Measurements from ENCODE around the gene STAG3. TPM values are rescaled to one million over a fixed set of nuclear protein-coding genes. Genes with fewer than 3 reads are reported as not detected.
A peak's percentile ranks its signal among the peaks of the same experiment; 100 is the strongest.

STAG3 gene
- total and polyA plus RNA-seq, 2 of the 8 experiments (the other 6 are each of a cell fraction or from before 2014, with no cell fraction given), result 1.3 to 3.3 TPM

DNA sequence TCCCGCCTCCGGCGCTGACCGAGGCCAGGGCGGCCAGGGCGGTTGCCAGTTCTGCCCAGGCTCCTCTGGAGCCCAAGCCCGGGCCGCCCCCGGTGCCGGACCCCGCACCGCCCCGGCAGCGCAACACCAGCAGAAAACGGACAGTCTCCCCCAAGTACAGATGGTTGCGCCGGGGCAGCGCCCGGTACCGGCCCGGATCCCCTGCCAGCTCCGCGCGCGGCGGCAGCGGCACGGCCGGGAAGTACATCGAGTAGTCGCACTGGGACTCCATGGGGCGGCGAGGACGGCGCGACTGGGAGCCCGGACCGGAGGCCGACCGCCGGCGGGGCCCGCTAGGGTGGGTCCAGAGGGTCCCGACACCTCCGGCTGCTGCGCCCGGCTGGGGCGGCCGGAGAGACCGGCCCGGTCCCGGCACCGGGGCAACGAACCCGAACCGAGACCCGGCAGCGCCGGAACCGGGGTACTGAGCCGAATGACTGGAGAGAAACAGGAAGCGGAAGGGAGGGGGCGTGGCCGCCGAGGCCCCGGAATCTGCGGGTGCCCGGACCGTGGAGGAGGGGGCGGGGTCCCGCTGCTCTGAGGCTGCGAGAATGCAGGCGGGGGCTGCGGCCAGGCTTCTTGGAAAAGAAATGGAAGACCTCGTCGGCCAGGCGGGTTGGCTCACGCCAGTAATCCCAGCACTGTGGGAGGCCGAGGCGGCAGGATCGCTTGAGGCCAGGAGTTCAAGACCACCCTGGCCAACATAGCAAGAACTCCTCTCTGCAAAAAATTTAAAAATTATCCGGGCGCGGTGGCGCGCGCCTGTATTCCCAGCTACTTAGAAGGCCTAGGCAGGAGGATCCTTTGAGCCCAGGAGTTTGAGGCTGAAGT lies 19.3 kb upstream of the STAG3 start, which contains the start of gene TRAPPC14 (continued):
- TF ChIP-seq, protein P1, sequence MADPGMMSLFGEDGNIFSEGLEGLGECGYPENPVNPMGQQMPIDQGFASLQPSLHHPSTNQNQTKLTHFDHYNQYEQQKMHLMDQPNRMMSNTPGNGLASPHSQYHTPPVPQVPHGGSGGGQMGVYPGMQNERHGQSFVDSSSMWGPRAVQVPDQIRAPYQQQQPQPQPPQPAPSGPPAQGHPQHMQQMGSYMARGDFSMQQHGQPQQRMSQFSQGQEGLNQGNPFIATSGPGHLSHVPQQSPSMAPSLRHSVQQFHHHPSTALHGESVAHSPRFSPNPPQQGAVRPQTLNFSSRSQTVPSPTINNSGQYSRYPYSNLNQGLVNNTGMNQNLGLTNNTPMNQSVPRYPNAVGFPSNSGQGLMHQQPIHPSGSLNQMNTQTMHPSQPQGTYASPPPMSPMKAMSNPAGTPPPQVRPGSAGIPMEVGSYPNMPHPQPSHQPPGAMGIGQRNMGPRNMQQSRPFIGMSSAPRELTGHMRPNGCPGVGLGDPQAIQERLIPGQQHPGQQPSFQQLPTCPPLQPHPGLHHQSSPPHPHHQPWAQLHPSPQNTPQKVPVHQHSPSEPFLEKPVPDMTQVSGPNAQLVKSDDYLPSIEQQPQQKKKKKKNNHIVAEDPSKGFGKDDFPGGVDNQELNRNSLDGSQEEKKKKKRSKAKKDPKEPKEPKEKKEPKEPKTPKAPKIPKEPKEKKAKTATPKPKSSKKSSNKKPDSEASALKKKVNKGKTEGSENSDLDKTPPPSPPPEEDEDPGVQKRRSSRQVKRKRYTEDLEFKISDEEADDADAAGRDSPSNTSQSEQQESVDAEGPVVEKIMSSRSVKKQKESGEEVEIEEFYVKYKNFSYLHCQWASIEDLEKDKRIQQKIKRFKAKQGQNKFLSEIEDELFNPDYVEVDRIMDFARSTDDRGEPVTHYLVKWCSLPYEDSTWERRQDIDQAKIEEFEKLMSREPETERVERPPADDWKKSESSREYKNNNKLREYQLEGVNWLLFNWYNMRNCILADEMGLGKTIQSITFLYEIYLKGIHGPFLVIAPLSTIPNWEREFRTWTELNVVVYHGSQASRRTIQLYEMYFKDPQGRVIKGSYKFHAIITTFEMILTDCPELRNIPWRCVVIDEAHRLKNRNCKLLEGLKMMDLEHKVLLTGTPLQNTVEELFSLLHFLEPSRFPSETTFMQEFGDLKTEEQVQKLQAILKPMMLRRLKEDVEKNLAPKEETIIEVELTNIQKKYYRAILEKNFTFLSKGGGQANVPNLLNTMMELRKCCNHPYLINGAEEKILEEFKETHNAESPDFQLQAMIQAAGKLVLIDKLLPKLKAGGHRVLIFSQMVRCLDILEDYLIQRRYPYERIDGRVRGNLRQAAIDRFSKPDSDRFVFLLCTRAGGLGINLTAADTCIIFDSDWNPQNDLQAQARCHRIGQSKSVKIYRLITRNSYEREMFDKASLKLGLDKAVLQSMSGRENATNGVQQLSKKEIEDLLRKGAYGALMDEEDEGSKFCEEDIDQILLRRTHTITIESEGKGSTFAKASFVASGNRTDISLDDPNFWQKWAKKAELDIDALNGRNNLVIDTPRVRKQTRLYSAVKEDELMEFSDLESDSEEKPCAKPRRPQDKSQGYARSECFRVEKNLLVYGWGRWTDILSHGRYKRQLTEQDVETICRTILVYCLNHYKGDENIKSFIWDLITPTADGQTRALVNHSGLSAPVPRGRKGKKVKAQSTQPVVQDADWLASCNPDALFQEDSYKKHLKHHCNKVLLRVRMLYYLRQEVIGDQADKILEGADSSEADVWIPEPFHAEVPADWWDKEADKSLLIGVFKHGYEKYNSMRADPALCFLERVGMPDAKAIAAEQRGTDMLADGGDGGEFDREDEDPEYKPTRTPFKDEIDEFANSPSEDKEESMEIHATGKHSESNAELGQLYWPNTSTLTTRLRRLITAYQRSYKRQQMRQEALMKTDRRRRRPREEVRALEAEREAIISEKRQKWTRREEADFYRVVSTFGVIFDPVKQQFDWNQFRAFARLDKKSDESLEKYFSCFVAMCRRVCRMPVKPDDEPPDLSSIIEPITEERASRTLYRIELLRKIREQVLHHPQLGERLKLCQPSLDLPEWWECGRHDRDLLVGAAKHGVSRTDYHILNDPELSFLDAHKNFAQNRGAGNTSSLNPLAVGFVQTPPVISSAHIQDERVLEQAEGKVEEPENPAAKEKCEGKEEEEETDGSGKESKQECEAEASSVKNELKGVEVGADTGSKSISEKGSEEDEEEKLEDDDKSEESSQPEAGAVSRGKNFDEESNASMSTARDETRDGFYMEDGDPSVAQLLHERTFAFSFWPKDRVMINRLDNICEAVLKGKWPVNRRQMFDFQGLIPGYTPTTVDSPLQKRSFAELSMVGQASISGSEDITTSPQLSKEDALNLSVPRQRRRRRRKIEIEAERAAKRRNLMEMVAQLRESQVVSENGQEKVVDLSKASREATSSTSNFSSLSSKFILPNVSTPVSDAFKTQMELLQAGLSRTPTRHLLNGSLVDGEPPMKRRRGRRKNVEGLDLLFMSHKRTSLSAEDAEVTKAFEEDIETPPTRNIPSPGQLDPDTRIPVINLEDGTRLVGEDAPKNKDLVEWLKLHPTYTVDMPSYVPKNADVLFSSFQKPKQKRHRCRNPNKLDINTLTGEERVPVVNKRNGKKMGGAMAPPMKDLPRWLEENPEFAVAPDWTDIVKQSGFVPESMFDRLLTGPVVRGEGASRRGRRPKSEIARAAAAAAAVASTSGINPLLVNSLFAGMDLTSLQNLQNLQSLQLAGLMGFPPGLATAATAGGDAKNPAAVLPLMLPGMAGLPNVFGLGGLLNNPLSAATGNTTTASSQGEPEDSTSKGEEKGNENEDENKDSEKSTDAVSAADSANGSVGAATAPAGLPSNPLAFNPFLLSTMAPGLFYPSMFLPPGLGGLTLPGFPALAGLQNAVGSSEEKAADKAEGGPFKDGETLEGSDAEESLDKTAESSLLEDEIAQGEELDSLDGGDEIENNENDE (IDR thresholded peaks at IDR 0.05; ENCODE audit: insufficient replicate concordance, low read length), result no peak
- TF ChIP-seq TEAD4 (IDR thresholded peaks at IDR 0.05; ENCODE audit: low read depth, low read length) (peak; percentile 83), POLR2AphosphoS5 (IDR thresholded peaks at IDR 0.05; ENCODE audit: low read depth, low read length) (peak; percentile 14; the same call in 1 of the 2 replicates), TBP (IDR thresholded peaks at IDR 0.05; ENCODE audit: low read depth, low read length) (peak; percentile 79), EP300 (IDR thresholded peaks at IDR 0.05; ENCODE audit: borderline replicate concordance in 1 of 2, low read depth in 2 of 2, low read length in 2 of 2) (peak in 1 of 2 experiments; percentile 48; a peak in 1 of 3 replicates), RBBP5 (IDR thresholded peaks at IDR 0.05; ENCODE audit: borderline replicate concordance, low read depth, low read length) (peak; percentile 88; the same call in 1 of the 2 replicates), SIN3A (conservative IDR thresholded peaks at IDR 0.05 in 1 of 2, IDR thresholded peaks at IDR 0.05 in 1 of 2; ENCODE audit: low read depth in 1 of 2, low read length in 2 of 2) (peak in 1 of 2 experiments; percentile 27; a peak in 1 of 4 replicates)
- TF ChIP-seq, protein P2, sequence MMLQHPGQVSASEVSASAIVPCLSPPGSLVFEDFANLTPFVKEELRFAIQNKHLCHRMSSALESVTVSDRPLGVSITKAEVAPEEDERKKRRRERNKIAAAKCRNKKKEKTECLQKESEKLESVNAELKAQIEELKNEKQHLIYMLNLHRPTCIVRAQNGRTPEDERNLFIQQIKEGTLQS (IDR thresholded peaks at IDR 0.05; ENCODE audit: insufficient read depth, low read depth, low read length), result no peak

All from H1 (cell line).